Measurements from ENCODE around the gene TMEM248.

GRCh38 chr7:66930341-66930740 lies 9.3 kb downstream of the TMEM248 start:
- TF ChIP-seq POLR2AphosphoS5 (IDR thresholded peaks at IDR 0.05) (no peak), CTCF (IDR thresholded peaks at IDR 0.05) (no peak), POLR2A (IDR thresholded peaks at IDR 0.05) (no peak), EP300 (IDR thresholded peaks at IDR 0.05; ENCODE audit: low read depth) (no peak)
